Astrocyte of the hippocampus (primary cell): ENCODE data around the gene TOM1L2.

Source experiments
- DNase-seq: peaks from one replicate; pipeline ENCODE4 v3.0.0; 2011; ENCODE audit warnings: low read depth, low spot score

Gene TOM1L2

GRCh38 chr17:17994271-17995069, 22.3 kb upstream of the TOM1L2 start:
- DNase-seq: peak; percentile 69

- no peak for DNase-seq
Observed at GRCh38 chr17:17993852-17994251, 21.7 kb upstream of the TOM1L2 start.

- no peak for DNase-seq
Observed at GRCh38 chr17:17993366-17993765, 21.2 kb upstream of the TOM1L2 start.

GRCh38 chr17:17990282-17990681, 18.1 kb upstream of the TOM1L2 start:
- DNase-seq: no peak

- DNase-seq: no peak
Observed at GRCh38 chr17:17989618-17990017, 17.4 kb upstream of the TOM1L2 start.

GRCh38 chr17:17989081-17989480, 16.9 kb upstream of the TOM1L2 start:
- DNase-seq: no peak

GRCh38 chr17:17988427-17988945, 16.3 kb upstream of the TOM1L2 start:
- DNase-seq: no peak

- no peak for DNase-seq
Observed at GRCh38 chr17:17987901-17988300, 15.7 kb upstream of the TOM1L2 start.

- DNase-seq: no peak
Observed at GRCh38 chr17:17987187-17987896, 15.1 kb upstream of the TOM1L2 start.

GRCh38 chr17:17985555-17985954, 13.4 kb upstream of the TOM1L2 start:
- DNase-seq: no peak

GRCh38 chr17:17985153-17985552, 13.0 kb upstream of the TOM1L2 start:
- no peak for DNase-seq

GRCh38 chr17:17983776-17984175, 11.6 kb upstream of the TOM1L2 start:
- DNase-seq: no peak

- no peak for DNase-seq
Observed at GRCh38 chr17:17983376-17983775, 11.2 kb upstream of the TOM1L2 start.

- no peak for DNase-seq
Observed at GRCh38 chr17:17982801-17983200, 10.6 kb upstream of the TOM1L2 start.

GRCh38 chr17:17981330-17981729, 9.1 kb upstream of the TOM1L2 start:
- no peak for DNase-seq

- no peak for DNase-seq
Observed at GRCh38 chr17:17979778-17980177, 7.6 kb upstream of the TOM1L2 start.

- DNase-seq: no peak
Observed at GRCh38 chr17:17978481-17979424, 6.6 kb upstream of the TOM1L2 start.

- DNase-seq: no peak
Observed at GRCh38 chr17:17976931-17977570, 4.9 kb upstream of the TOM1L2 start.

GRCh38 chr17:17975436-17975835, 3.2 kb upstream of the TOM1L2 start:
- DNase-seq: no peak

- DNase-seq: no peak
Observed at GRCh38 chr17:17972952-17973254, 703 bp upstream of the TOM1L2 start.

GRCh38 chr17:17971431-17972125, 622 bp downstream of the TOM1L2 start:
- DNase-seq: peak; percentile 78
